8988T (cell line): ENCODE measurements around the gene MDM4.
"Not testable (repeated sequence)": the region's sequence is repeated elsewhere in the genome, so short reads cannot be mapped to it uniquely, and the experiment has no call there.

Source experiments
- DNase-seq: peaks from one replicate; pipeline ENCODE4 v3.0.0; 2011

MDM4 gene

GRCh38 chr1:204516180-204516879, at the start of gene MDM4:
Gene MDM4, plus strand, starts transcription at chr1:204516406. Its CDS starts 9,113 bp downstream, at chr1:204525519.
- DNase-seq = peak; percentile 61

- DNase-seq = no peak
Measured at GRCh38 chr1:204466416-204467405, 49.5 kb upstream of the MDM4 start.

GRCh38 chr1:204468206-204468605, 48.0 kb upstream of the MDM4 start:
- DNase-seq = no peak

- no peak for DNase-seq
Measured at GRCh38 chr1:204468766-204469302, 47.4 kb upstream of the MDM4 start.

- DNase-seq = no peak
Measured at GRCh38 chr1:204469304-204469703, 46.9 kb upstream of the MDM4 start.

GRCh38 chr1:204471687-204472086, 44.5 kb upstream of the MDM4 start:
- DNase-seq = no peak

GRCh38 chr1:204472660-204473059, 43.5 kb upstream of the MDM4 start:
- DNase-seq = no peak

- DNase-seq = no peak
Measured at GRCh38 chr1:204473400-204473965, 42.7 kb upstream of the MDM4 start.

GRCh38 chr1:204475656-204476432, 40.4 kb upstream of the MDM4 start:
- no peak for DNase-seq

- no peak for DNase-seq
Measured at GRCh38 chr1:204476563-204476962, 39.6 kb upstream of the MDM4 start.

- DNase-seq = no peak
Measured at GRCh38 chr1:204477036-204477740, 39.0 kb upstream of the MDM4 start.

GRCh38 chr1:204478172-204478899, 37.9 kb upstream of the MDM4 start:
- no peak for DNase-seq

- no peak for DNase-seq
Measured at GRCh38 chr1:204478921-204479320, 37.3 kb upstream of the MDM4 start.

GRCh38 chr1:204479387-204480136, 36.6 kb upstream of the MDM4 start:
- no peak for DNase-seq

- DNase-seq = no peak
Measured at GRCh38 chr1:204480515-204480914, 35.7 kb upstream of the MDM4 start.

- no peak for DNase-seq
Measured at GRCh38 chr1:204483791-204484190, 32.4 kb upstream of the MDM4 start.

- not testable (repeated sequence) for DNase-seq
Measured at GRCh38 chr1:204486513-204487255, 29.5 kb upstream of the MDM4 start.

- DNase-seq = no peak
Measured at GRCh38 chr1:204487256-204487615, 29.0 kb upstream of the MDM4 start.

- no peak for DNase-seq
Measured at GRCh38 chr1:204491655-204492054, 24.6 kb upstream of the MDM4 start.
